H1 (cell line): Measurements from ENCODE around the gene ATPAF2. TPM values are rescaled to one million over a fixed set of nuclear protein-coding genes. Genes with fewer than 3 reads are reported as not detected.

Experiments
- CTCF ChIA-PET: fragments of 300-600 bp; sonication (Branson Sonifier 250); formaldehyde crosslinking; loops from one replicate; lab custom pipeline; 2021; ENCODE audit not compliant: partially characterized antibody; lab: Charles Lee
- POLR2A ChIA-PET: fragments of 300-600 bp; sonication (Branson Sonifier 250); formaldehyde crosslinking; loops from one replicate; lab custom pipeline; 2021; ENCODE audit warnings: inconsistent platforms; ENCODE audit not compliant: partially characterized antibody; lab: Charles Lee
- DNase-seq, 2 experiments: peaks; one replicate each; pipeline versions ENCODE4 v3.0.0 to v3.0.0-alpha.2; 2010 to 2022; ENCODE audit warnings: low spot score in 2 of 2, low read depth in 1 of 2, mixed read lengths in 1 of 2
- FAIRE-seq: peaks from 2 replicates; lab custom pipeline; 2011; peaks lifted over from hg19 to GRCh38; lab: Jason Lieb, UNC
- H2AFZ ChIP-seq: 2 replicates; pipeline ENCODE4 v1.8.1; 2012; ENCODE audit warnings: low read length, inconsistent platforms
- H2AK5ac ChIP-seq: 2 replicates; pipeline ENCODE4 v1.6.1; 2013; ENCODE audit warnings: low read depth, low read length
- H2BK120ac ChIP-seq: replicated peaks from 2 replicates; pipeline ENCODE3; 2013; ENCODE audit warnings: low read depth, low read length, inconsistent platforms
- H2BK12ac ChIP-seq: 2 replicates; pipeline ENCODE4 v1.6.1; 2013; ENCODE audit warnings: low read depth, low read length
- H2BK15ac ChIP-seq: 2 replicates; pipeline ENCODE4 v1.6.1; 2013; ENCODE audit warnings: low read length
- H2BK20ac ChIP-seq: 2 replicates; pipeline ENCODE4 v1.6.1; 2013; ENCODE audit warnings: low read length
- H2BK5ac ChIP-seq: 2 replicates; pipeline ENCODE4 v1.6.1; 2013; ENCODE audit warnings: low read depth, low read length
- H3K14ac ChIP-seq: 2 replicates; pipeline ENCODE4 v1.6.1; 2013; ENCODE audit warnings: inconsistent platforms; ENCODE audit not compliant: insufficient read length
- H3K18ac ChIP-seq: 2 replicates; pipeline ENCODE4 v1.6.1; 2013; ENCODE audit warnings: low read length; ENCODE audit errors: extremely low read depth
- H3K23ac ChIP-seq: 2 replicates; pipeline ENCODE4 v1.6.1; 2013; ENCODE audit warnings: inconsistent platforms; ENCODE audit not compliant: insufficient read length
- H3K23me2 ChIP-seq: 2 replicates; pipeline ENCODE4 v1.6.1; 2013; ENCODE audit warnings: low read depth, low read length
- H3K27ac ChIP-seq: 2 replicates; pipeline ENCODE4 v1.6.1; 2011; ENCODE audit warnings: low read depth, low read length, inconsistent platforms
- H3K27me3 ChIP-seq, 4 experiments: replicated peaks in 1 of 4; 1 replicate in 1 of 4; 2 replicates in 3 of 4; pipeline versions ENCODE4 v1.6.1 to v1.8.1; 2011 to 2013; ENCODE audit warnings: low read length in 3 of 4, mild to moderate bottlenecking in 3 of 4, inconsistent platforms in 2 of 4, mixed read lengths in 2 of 4, moderate library complexity in 1 of 4; ENCODE audit not compliant: control insufficient read depth in 3 of 4, insufficient read depth in 3 of 4; ENCODE audit errors: extremely low read depth in 1 of 4
- H3K36me3 ChIP-seq, 4 experiments: 2 replicates each; pipeline versions ENCODE4 v1.6.1 to v1.8.1; 2011 to 2013; ENCODE audit warnings: mild to moderate bottlenecking in 4 of 4, low read length in 3 of 4, moderate library complexity in 2 of 4, control low read depth in 1 of 4, inconsistent platforms in 1 of 4; ENCODE audit not compliant: insufficient read depth in 4 of 4, control insufficient read depth in 2 of 4
- H3K4ac ChIP-seq: replicated peaks from 2 replicates; pipeline ENCODE3; 2013; ENCODE audit warnings: low read length, low read depth, mixed read lengths, inconsistent platforms; ENCODE audit not compliant: insufficient read length
- H3K4me1 ChIP-seq, 4 experiments: replicated peaks in 1 of 4; 1 replicate in 1 of 4; 2 replicates in 3 of 4; pipeline versions ENCODE4 v1.6.1 to v1.8.1; 2011 to 2013; ENCODE audit warnings: low read length in 3 of 4, inconsistent platforms in 2 of 4, mixed read lengths in 1 of 4; ENCODE audit not compliant: insufficient read depth in 4 of 4, control insufficient read depth in 3 of 4
- H3K4me2 ChIP-seq, 2 experiments: 2 replicates each; pipeline versions ENCODE4 v1.6.1 to v1.8.1; 2011 to 2013; ENCODE audit warnings: low read depth in 2 of 2, low read length in 2 of 2, control low read depth in 1 of 2, inconsistent platforms in 1 of 2, mild to moderate bottlenecking in 1 of 2; ENCODE audit not compliant: insufficient read depth in 1 of 2
- H3K4me3 ChIP-seq, 4 experiments: fragments of 200-600, 300-600 bp in 1 of 4; sonication (generic), shearing (Covaris generic), sonication (Bioruptor Twin) in 1 of 4; 2 replicates each; pipeline versions ENCODE4 v1.5.1 to v1.8.1; 2011 to 2016; ENCODE audit warnings: low read length in 4 of 4, low read depth in 3 of 4, control low read depth in 2 of 4, inconsistent platforms in 2 of 4, mild to moderate bottlenecking in 2 of 4, mixed read lengths in 1 of 4, moderate library complexity in 1 of 4; ENCODE audit not compliant: insufficient read depth in 2 of 4; ENCODE audit errors: extremely low read depth in 1 of 4
- H3K56ac ChIP-seq: replicated peaks from 2 replicates; pipeline ENCODE3; 2013; ENCODE audit warnings: low read depth, mild to moderate bottlenecking, mixed read lengths, low read length, inconsistent platforms; ENCODE audit not compliant: insufficient read length
- H3K79me1 ChIP-seq: 2 replicates; pipeline ENCODE4 v1.6.1; 2013; ENCODE audit warnings: low read depth, low read length, control low read depth
- H3K79me2 ChIP-seq, 2 experiments: 2 replicates each; pipeline versions ENCODE4 v1.6.1 to v1.8.1; 2012 to 2013; ENCODE audit warnings: low read length in 2 of 2, mild to moderate bottlenecking in 2 of 2, inconsistent platforms in 1 of 2; ENCODE audit not compliant: insufficient read depth in 2 of 2, control insufficient read depth in 1 of 2
- H3K9ac ChIP-seq, 4 experiments: replicated peaks in 1 of 4; 1 replicate in 1 of 4; 2 replicates in 3 of 4; pipeline versions ENCODE4 v1.6.1 to v1.8.1; 2011 to 2013; ENCODE audit warnings: low read depth in 3 of 4, low read length in 3 of 4, control low read depth in 2 of 4, mild to moderate bottlenecking in 2 of 4, moderate library complexity in 2 of 4, inconsistent platforms in 1 of 4; ENCODE audit errors: extremely low read depth in 1 of 4
- H3K9me3 ChIP-seq, 2 experiments: 2 replicates each; pipeline versions ENCODE4 v1.6.1 to v1.8.1; 2012 to 2013; ENCODE audit warnings: mild to moderate bottlenecking in 2 of 2, moderate library complexity in 2 of 2, control low read depth in 1 of 2, inconsistent platforms in 1 of 2, low read depth in 1 of 2, low read length in 1 of 2, mixed read lengths in 1 of 2; ENCODE audit not compliant: insufficient read depth in 2 of 2
- H4K20me1 ChIP-seq, 2 experiments: replicated peaks in 1 of 2; 2 replicates each; pipeline versions ENCODE3 to v1.8.1; 2011 to 2013; ENCODE audit warnings: inconsistent platforms in 2 of 2, low read length in 2 of 2, mild to moderate bottlenecking in 1 of 2; ENCODE audit not compliant: insufficient read depth in 2 of 2, control insufficient read depth in 1 of 2
- H4K5ac ChIP-seq: 2 replicates; pipeline ENCODE4 v1.6.1; 2013; ENCODE audit warnings: low read length, low read depth, mixed read lengths, inconsistent platforms; ENCODE audit not compliant: insufficient read length
- H4K8ac ChIP-seq: 2 replicates; pipeline ENCODE4 v1.8.0; 2013; ENCODE audit warnings: mild to moderate bottlenecking, moderate library complexity, low read length, inconsistent platforms; ENCODE audit not compliant: insufficient read depth; ENCODE audit errors: extremely low read depth
- H4K91ac ChIP-seq: replicated peaks from 2 replicates; pipeline ENCODE3; 2013; ENCODE audit warnings: low read length, mixed read lengths, inconsistent platforms; ENCODE audit not compliant: insufficient read length
- KDM1A ChIP-seq: fragments of 200-600, 300-600 bp; sonication (generic); IDR thresholded peaks from 2 replicates; pipeline ENCODE4 v1.7.1; 2016; ENCODE audit warnings: mild to moderate bottlenecking, low read length, borderline replicate concordance
- MAFK ChIP-seq: IDR thresholded peaks from 2 replicates; pipeline ENCODE4 v1.6.1; 2012; ENCODE audit warnings: low read depth, mild to moderate bottlenecking, improper control_type of control experiment, low read length
- YY1 ChIP-seq: IDR thresholded peaks from 2 replicates; pipeline ENCODE4 v1.6.1; 2011; ENCODE audit warnings: low read depth, mild to moderate bottlenecking, low read length
- WGBS, 2 experiments: shearing (Covaris generic) in 1 of 2; methylation state at CpG; one replicate each; pipeline versions ENCODE4 v1.1.6 to v1.1.7; 2013 to 2015; ENCODE audit warnings: low lambda C conversion rate in 2 of 2, mixed read lengths in 2 of 2, inconsistent platforms in 1 of 2, low coverage in 1 of 2, missing lambda C conversion rate in 1 of 2; ENCODE audit not compliant: insufficient replicate concordance in 2 of 2, insufficient coverage in 1 of 2, insufficient read length in 1 of 2; ENCODE audit errors: extremely low coverage in 1 of 2, missing lambda C conversion rate in 1 of 2; 5-methylcytosine and 5-hydroxymethylcytosine counted together
- polyA plus RNA-seq, 7 experiments: library from polyadenylated mRNA; depleted of rRNA in 3 of 7; stranded (reverse) in 5 of 7; unstranded in 2 of 7; fragments of >200 nt in 5 of 7; fragments of 200-250 nt in 2 of 7; gene quantifications; 1 replicate in 5 of 7; 2 replicates in 1 of 7; 4 replicates in 1 of 7; pipeline versions ENCODE4 v1.2.1 to v1.2.3, GENCODE V29; 2011 to 2013; ENCODE audit warnings: missing spikeins in 2 of 7, mixed read lengths in 2 of 7
- total RNA-seq: library from RNA; stranded (reverse); fragmentation: NEBNext Ultra II Directional; extraction: Animal tissue kit (Norgen Biotek cat#: 25700); gene quantifications from 2 replicates; pipeline ENCODE4 v1.2.1, GENCODE V29; 2021

The ATPAF2 gene
- total and polyA plus RNA-seq, 2 of the 8 experiments (the other 6 are each of a cell fraction or from before 2014, with no cell fraction given): 19.6 to 22.9 TPM

DNA sequence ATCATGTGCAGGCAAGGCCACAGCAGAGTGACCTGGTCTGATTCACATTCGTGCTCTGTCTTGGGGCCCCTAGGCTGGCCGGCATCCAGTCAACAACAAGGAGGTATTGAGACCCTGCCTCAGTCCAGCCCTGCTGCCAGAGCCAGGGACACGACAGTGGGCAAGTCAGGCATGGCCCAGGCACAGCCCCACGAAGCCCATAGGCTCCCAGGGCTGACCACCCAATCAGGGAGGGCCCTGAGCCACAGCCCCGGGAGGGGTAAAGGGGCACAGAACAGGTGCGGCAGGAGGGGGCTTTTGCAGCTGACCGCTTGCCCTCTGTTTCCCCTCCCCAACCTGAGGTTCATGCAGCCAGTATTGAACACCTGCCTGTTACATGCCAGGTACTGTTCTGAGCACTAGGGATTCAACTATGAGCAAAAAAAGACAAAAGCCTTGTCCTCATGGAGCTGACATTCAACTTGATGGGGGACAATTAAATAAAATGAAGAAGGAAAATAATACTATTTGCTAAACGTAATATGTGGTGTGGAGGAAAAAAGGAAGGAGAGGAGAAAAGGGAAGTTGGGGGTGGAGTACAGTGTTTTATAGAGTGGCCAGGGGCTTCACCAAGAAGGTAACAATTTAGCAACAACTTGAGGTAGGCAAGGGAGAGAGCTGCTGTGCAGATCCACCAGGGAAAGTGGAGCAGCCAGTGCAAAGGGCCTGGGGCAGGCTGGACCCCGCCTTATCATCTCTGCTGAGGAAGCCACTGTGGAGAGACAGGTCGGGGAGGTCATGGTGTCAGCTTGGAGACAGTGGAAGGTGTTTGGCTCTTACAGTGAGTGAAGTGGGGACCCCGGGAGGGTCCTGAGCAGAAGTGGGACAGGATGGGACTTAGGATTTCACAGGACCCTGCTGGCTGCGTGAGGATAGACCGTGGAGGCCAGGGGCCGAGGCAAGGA lies 60.2 kb downstream of the ATPAF2 start:
- Histone ChIP-seq H2AFZ (no peak overlapping the region), H3K23me2 (no peaks in the 10 kb centered on the region), H3K36me3 (no peaks in the 10 kb centered on the region), H3K4ac (no peak overlapping the region), H3K14ac (no peak overlapping the region), H2BK20ac (no peak overlapping the region), H3K79me1 (no peaks in the 10 kb centered on the region), H3K9me3 (no peaks in the 10 kb centered on the region), H2BK5ac (no peak overlapping the region), H2BK15ac (0 out of 2 replicates have a peak overlapping the region, but pooled peaks have one; percentile 72), H4K91ac (peak overlapping the region; percentile 25), H3K18ac (no peak overlapping the region), H3K4me1 (no peaks in the 10 kb centered on the region), H4K5ac (no peak overlapping the region), H3K23ac (no peak overlapping the region), H4K8ac (no peak overlapping the region), H3K9ac (no peak overlapping the region), H3K4me3 (no peak overlapping the region), H2BK12ac (no peak overlapping the region), H2BK120ac (no peak overlapping the region), H3K56ac (no peak overlapping the region), H2AK5ac (no peak overlapping the region), H3K4me2 (no peak overlapping the region), H4K20me1 (no peaks in the 10 kb centered on the region), H3K27me3 (no peaks in the 10 kb centered on the region), H3K27ac (no peak overlapping the region), H3K79me2 (no peaks in the 10 kb centered on the region)
- CTCF ChIA-PET: interaction anchor here (0.6 to 1.6 kb wide), 3 partner anchors 16 to 108 kb away, joined by 4 to 7 read pairs (median 6); no protein-coding TSS in a partner anchor
- no peak for TF ChIP-seq MAFK
- peak; percentile 53; the same call in 1 of the 2 replicates for TF ChIP-seq KDM1A
- no peak for TF ChIP-seq YY1
- FAIRE-seq (no peak), DNase-seq (no peak)
- 81 to 100% methylated on average over 1 to 14 of the region's 14 CpGs for WGBS, 2 experiments
- POLR2A ChIA-PET: interaction anchor here (1.4 kb wide), 1 partner anchor 18 kb away, joined by 3 read pairs; no protein-coding TSS in a partner anchor
